HuH-7.5 (cell line): ENCODE results near the gene TTC21A.

Source experiments
- DNase-seq: peaks from one replicate; pipeline ENCODE4 v3.0.0; 2011; ENCODE audit warnings: low spot score

Gene TTC21A

DNA sequence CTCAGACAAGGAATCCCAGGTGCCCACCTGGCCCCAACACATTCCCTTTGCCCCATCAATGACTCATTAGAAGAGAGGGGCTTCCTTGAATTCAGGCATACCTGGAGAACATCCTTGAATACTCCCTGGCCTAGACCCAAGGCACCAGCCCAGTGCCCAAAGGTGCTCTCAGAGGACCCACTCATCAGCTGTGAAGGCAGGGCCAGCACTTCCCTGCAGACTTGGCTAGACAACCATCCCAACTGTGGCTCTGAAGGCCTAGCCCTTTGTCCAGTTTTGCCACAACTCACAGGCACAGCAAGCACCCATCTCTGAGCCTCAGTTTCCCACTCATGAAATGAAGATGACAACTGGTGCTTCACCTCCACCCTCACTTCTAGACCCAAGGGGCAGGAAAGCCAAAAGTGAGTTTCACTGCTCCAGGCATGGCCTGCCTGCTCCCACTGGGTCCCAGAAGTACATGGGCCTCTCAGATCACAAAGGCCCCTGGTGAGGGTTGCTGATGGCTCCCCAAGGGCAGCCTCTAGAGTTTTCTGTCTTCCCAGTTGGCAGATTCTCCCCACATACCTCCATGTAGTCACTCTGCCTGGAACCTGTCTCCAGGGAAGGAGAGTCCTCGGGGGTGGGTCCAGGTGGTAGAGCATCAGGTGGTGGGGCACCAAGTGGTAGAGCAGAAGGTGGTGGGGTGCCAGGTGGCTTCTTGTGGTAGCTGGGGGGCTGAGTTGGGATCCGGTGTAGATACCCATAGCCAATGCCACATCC lies 7.6 kb upstream of the TTC21A start:
- DNase-seq, result no peak

DNA sequence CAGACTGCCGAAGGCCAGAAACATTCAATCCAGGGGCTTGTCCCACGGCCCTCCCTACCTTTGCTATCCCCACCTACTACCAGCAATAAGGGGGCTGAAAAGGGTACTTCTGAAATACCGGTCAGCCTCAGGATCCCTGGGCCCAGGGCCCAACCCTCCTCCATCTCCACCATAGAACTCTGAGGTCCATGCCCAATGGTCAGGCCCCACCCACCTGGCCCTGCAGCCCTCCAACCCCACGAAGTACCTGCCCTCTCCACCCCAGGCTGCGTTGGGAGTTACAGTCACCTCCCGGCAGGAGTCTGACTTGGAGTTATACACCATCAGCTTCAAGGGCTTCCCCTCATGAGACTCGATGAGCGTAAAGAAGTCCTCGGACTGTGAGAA lies 7.0 kb upstream of the TTC21A start:
- DNase-seq, result no peak

DNA sequence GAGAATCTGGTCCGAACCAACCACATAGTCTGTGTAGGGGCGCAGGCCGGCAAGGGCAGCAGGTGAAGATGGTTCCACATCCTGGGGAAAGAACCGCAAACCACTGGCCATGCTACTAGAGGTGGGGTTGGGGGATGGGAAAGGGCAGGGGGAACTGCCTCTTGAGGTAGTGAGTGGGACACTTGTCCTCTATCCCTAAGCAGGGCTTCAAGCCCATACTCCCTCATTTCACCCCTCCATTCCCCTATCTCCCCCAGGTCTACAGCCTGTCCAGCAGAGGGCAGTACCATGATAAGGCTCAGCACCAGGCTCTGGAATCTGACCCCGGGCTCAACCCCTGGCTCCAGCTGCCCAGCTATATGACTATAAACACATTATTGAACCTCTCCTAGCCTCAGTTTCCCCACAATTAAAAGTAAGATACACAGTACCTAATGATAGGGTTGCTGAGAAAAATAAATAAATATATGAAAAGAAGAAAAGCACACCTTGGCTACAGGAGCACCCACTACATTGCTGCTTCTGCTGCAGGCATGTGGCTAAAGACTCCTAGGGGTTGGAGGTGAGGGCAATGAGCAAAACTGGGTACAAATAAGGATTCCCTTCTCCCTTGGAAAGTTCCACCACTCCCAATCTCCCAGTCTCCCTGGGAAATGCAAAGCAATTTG lies 6.3 kb upstream of the TTC21A start:
- peak; percentile 94 for DNase-seq

DNA sequence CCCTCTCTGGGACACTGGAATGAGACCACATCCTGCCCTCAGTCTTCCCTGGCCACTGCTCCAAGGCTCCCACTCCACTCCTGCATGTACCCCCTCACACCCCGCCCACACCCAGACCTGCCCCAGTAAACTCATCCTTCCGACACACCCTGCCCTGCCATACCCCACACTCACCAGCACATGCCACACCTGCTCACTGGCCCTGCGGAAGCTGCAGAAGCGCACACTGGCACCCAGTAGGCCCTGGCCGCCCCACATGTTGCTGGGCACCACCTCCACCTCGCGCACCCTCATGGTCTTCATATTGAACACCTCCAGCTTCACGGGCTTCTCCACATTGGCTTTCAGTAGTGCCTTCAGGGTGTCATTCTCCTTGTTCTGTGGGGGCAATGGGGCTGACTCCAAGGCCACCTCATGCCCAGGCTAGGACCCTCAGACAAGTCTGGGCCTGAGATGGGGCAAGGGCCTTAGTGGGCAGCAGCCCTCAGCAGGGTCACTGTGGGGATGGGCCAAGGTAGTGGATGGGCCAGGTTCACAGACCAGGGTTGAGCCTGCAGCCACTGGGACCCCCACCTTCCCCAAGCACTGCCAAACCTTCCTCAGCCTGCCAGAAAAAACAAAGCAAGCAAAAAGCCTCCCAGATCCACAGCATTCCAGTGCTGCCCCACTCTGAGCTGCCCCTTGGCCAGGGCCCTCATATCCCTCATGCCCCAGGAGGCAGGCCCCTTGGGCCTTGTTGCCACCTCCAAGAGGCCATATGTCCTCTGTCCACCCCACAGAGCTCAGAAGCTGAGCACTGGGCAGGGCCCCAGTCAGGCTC lies 4.8 kb upstream of the TTC21A start:
- no peak for DNase-seq

DNA sequence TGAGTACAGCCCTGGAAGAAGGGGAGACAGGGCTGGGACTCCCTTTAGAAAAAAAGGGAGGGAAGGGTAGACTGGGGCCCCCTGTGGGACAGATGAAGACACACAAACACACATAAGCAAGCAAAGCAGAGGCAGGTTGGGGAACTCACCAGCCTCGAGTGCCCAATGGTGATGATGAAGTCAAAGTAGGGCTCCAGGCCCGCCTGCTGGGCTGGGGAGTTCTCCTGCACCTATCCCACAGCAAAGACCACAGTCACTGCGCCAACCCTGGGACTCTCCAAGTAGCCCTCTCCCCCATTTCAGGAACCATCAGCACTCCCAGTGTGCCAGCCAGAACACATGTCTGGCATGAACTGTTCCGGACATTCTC lies 4.2 kb upstream of the TTC21A start:
- no peak for DNase-seq

DNA sequence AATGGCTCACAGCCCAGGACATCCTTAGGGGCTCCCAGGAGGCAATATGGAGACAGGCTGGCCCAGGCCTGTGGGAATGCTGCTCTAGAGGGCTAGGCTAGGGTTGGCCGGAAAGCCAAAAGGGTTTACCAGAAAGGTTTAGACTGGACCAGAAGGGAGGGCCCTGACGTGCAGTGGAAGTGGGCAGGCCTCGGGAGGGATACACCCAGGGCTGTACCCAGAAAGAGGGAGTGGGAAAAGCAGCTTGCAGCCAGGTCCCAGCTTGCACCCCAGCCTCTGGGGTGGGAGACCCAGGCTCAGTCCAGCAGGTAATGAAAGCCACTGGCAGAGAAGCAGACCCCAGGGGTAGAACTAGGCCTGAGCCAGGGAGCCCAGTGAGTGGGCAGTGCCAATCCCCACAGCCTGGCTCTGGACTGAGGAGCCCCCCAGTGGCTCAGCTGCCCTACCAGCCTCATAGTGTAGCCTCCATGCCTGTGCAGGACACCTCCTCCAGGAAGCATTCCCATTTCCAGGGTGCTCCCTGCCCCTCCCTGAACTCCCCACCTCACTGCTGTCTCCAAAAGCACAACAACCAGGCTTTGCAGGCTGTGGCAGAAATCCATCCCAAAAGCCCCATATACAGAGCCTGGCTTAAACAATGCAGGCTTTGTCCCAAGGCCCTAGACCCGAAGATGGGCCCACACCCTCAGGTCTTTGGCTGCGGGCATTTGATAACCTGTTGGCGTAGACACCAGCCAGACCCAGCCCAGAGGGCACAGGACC lies 3.5 kb upstream of the TTC21A start:
- no peak for DNase-seq

DNA sequence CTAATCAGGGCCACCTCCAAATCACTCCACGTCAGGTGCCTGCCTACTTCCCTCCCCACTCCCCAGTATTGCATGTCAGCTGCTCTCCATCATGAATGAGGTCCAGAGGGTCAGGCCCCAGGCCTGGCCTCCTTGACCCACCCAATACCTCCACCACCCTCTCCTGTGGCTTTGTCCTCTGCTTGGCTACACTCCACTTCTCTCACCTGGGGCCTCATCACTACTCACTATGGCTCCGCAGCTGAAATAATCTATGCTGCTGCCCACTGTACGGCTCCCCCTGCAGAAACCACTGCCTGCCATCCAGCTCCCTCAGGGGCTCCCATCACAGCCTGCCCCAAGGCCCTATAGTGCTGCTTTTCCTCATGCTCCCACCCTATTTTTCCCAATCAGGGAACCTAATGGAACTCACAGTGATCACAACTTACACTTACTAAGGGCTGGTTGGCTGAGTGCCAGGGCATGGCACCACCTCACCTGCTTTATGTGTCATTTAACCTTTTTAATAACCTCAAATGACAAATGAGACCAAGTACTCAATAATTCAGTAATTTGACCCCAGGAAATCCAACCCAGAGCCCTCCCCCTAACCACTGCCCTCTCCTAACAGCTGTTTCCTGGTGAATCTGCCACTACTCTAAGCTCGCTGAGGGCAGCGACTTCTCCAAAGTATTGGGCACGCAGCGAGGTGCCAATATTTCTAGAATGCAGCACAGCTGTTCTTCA lies 2.4 kb upstream of the TTC21A start:
- DNase-seq, result no peak

DNA sequence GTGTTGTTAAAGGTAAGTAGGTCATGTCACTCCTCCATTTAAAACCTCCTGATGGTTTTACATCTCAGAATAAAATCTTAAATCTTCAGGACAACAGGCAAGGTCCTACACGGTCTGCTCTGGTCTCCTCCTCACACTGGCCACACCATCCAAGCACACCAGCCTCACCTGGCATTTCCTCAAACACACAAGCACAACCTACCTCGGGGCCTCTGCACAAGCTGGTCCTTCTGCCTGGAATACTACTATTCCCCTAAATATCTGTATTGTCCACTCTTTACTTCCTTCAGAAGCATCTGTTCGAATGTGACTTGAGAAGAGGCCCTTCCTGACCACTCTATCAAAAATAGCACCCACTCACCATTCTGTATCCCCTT lies 1.8 kb upstream of the TTC21A start:
- no peak for DNase-seq

DNA sequence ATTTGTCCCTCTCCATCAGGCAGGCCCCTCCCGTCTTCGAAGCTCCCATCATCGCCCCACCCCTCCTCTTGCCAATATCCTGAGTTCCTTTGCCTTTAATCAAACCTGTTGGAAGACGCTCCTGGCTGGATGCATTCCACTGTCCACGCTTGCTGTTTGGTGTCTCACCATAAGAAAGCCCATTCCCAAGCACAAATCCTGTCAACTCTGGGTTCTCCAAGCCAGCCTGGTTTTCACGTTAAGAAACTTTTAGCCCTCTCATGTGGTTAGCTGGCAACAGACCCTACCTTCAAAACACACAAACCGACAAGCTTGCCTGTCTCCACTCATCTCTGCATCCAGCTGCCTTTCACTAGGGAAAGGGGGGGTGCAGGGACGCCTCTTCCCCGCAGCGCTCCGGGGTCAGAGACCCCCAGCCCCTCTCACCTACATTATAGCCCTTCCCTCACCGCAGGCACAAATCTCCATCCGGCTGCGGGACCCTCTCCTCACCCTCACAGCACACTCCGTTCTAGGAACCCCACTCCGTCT lies 1.1 kb upstream of the TTC21A start:
- DNase-seq, result peak; percentile 41

DNA sequence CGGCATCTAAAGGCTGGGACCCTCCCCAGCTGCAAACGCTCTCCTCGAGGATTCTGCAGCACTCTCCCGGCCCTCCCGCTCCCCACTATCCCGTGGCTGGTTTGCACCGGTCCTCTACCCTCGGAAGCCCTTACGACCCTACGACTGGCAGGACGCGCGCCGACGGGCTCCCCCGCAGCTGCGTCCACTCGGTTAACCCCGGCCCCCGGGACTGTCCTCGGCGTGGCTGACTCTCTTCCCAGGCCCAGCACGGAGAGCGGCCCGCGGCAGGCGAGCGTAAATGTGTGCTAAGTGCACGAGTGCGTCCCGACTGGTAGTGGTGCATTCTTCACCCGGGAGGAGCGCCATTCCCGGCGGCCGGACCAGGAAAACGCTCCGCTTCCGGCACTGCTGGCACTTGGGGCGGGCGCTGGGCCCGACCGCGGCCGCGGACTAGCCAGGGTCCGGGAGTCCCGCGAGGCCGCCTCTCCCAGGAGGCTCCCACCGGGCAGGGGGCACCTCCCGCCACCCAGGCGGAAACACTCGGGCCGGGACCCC lies 561 bp upstream of the TTC21A start:
- peak; percentile 77 for DNase-seq

DNA sequence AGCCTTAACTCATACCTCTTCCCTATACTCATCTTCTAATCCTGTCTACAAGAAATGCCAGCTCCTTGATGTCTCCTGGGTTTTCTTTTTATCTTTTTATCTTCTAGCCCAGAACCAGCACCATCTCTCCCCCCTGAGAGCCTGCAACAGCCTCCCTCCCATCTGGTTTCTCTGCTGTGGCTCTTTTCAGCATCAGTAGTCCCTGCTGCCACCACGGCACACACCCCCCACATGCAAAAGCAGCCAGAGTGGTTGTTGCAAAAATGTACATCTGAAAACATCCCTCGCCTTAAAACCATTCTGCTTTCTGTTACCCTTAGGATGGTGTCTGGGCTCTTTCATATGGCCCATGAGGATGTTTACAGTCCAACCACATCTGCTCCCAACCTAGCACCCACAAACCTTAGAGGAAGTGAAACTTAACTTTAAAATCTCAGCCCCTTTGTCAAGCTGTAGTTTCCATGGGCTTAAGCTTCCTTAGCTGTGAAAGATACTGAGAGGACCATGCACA lies 775 bp downstream of the TTC21A start:
- no peak for DNase-seq

DNA sequence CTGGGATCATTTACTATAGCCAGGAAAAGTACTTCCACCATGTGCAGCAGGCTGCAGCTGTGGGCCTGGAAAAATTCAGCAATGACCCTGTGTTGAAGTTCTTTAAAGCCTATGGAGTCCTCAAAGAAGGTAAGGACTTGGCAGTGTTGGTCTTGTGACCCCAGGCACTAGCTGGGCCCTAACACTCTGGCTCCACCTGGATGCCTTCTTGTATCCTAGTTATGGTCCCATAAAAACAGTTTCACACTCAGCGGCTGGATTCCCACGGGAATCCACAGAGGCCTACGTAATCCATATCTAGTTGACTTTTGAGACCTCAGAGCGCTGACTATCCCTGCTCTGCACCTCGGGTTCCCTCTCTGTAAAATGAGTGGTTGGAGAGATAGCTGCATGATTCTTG lies 1.6 kb downstream of the TTC21A start:
- DNase-seq, result no peak

DNA sequence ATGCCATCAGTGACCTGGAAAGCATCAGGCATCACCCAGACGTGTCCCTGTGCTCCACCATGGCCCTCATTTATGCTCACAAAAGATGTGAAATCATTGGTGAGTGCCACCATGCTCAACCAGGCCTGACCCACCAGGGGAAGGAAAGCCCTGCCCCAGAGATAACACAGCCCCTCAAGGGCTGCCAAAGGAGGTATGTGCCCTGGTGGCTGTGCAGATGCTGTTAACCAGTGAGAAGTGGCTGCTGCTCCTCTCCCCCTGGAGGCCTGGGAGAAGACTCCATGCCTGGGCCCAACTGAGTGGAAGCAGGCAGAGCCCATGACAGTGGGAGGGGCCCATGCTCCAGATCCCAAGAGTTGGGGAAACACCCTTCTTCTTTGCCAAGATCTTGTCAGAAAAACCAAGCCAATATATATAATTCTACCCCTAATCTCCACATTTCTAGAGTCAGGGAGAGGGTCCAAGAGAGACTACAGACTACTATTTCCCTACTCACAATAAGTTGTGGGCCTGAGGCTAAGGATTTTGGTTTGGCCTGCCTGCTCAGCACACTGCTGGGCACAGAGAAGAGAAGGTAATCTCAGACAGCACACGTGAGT lies 2.7 kb downstream of the TTC21A start:
- no peak for DNase-seq

DNA sequence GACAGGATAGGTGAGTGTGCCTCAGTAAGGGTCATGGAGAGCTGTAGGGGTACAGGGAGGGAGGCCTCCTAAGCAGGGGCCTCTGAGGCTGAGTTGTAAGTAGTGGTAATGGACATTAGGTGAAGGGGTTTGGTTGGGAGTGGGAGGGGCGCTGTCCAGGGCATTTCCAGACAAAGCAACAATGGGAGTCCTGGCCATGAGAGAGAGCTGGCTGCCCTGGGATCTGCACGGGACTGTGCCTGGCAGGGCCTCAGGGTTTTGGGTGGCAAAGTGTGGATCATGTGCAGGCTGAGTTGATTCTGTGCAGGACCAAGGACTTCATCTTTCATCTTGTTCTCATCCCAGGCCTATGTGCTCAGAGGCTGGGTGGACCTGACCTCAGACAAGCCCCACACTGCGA lies 4.6 kb downstream of the TTC21A start:
- DNase-seq, result no peak

DNA sequence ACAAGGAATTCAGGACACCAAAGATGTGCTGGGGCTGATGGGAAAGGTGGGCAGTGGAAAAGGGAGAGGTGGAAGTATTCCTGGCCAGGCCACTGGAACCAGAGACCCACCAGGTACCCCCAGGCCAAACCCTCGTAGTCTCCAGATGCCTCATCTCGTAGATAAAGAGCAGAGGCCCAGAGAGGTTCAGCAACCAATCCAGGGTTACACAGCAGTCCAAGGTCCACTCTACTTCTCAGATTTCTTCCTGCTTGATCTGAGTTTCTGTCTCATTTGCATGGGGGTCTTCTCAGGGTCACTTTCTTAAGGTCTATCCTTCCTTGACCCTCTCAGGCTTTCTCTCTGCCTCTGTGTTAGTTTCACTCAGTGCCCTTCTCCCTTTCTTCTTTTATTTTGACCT lies 5.1 kb downstream of the TTC21A start:
- no peak for DNase-seq

DNA sequence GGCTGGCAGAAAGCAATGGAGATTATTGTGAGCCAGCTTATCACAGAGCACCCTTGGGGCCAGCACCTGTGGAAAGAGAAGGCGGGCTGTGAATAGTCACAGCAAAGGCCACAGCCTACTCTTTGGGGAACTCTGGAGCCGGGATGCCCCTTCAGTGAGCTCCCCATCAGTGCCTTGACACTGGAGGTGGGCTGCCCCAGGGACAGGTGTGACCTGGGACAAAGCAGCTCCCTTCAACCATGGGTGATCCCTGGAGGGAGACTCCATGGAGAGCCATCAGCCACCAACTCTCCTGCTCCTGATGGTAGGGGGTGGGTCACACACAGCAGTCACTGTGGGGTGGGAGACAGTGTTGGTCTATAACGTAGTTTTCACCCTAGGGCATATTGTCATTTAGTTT lies 5.8 kb downstream of the TTC21A start:
- no peak for DNase-seq

DNA sequence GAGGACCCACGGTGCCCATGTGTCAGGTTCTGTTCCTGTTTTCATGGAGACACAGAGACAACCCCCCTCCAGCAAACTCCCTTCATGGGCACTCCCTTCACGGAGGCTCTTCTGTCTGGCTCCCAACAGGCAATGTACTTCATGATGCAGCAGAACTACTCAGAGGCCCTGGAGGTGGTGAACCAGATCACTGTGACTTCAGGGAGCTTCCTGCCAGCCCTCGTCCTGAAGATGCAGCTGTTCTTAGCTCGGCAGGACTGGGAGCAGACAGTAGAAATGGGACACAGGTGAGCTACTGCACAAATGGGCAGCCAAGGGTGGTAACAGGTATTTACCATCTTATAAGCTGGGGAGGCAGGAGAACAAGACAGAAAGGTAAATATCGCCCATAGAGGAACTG lies 7.0 kb downstream of the TTC21A start:
- no peak for DNase-seq

DNA sequence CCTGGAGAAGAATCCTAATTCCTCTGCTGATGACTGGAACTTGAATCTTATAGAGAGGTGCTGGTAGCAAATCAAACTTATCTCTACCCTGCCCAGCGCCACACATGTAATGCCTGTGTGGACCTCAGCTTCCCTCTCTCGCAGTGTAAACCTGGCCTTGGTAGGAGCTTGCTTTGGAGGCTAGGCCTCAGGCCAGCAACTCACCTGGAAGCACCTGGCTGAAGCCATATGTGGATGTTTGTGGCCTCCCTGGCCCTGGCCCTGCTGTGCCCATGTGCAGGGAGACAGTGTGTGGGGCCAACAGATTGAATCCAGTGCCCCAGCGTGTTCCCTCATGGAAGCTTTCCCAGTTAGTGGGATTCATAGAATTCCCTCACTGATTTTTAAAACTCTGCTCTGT lies 8.4 kb downstream of the TTC21A start:
- DNase-seq, result no peak

DNA sequence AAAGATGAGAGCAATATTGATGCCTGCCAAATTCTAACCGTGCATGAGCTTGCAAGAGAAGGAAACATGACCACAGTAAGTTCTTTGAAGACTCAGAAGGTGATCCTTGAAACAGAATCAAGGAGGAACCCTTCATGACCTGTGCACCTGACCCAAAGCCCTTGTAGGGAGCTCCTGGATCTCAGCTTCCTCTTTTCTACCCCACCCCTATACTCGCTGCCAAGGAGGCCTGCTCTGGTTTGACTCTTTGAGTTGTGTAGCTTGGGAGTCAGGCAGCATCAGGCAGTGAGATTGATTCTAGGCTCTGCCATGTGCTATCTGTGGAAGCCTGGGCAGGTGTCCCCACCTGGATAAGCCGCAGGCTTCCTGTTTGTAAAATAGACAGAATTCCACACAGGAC lies 10.6 kb downstream of the TTC21A start:
- no peak for DNase-seq

DNA sequence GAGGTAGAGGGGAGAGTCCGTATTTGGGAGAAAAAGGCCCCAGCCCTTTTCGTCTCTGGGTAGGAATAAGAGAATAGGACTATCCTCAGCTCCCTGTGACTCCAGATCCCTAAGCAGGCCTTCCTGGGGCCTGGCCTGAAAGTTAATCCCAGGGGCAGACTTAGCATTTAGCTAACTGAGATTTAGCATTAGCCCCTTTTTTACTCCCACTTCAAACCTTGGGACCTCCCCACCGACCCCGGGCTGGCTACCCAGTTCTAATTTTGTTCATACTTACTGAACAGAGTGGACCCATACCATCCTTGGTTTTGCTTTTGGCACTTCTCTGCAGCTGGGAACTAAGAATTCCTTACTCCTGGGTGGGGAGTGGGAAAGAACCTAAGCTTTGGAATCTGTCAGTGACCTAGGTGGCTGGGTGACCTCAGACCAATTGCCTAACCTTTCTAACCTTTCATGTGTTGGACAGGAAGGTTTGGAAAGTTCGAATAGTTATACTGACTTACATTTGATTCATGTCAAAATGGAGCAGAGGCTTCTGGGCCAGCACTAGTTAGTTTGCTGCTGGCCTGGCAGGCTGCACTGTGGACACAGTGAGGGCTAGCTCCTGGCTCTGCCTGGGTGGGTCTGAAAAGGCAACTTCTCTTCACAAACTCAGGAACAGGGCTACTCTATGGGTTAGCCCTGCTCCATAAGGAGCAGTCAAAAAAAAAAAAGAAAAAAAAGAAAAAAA lies 11.6 kb downstream of the TTC21A start:
- no peak for DNase-seq
